GM23338 (cell line): Measurements from ENCODE around the gene JAKMIP3. TPM values are rescaled to one million over a fixed set of nuclear protein-coding genes. Genes with fewer than 3 reads are reported as not detected.

Experiments
- ATAC-seq: fragments of 200-7000 bp; cut with Tn5 transposase; 3 replicates; pipeline ENCODE4 v1.9.1; 2020
- DNase-seq: peaks from one replicate; pipeline ENCODE4 v3.0.0-alpha.2; 2015; ENCODE audit warnings: low spot score
- H2AFZ ChIP-seq: fragments of 200-600 bp; sonication (generic); 2 replicates; pipeline ENCODE4 v1.8.0; 2016; ENCODE audit warnings: antibody characterized with exemption, mild to moderate bottlenecking, moderate library complexity
- H3F3A ChIP-seq: fragments of 200-600 bp; sonication (generic); replicated peaks from 2 replicates; pipeline ENCODE4 v1.8.0; 2017; ENCODE audit warnings: antibody characterized with exemption, mixed run types, low read depth
- H3K27ac ChIP-seq: fragments of 200-600 bp; sonication (generic); 2 replicates; pipeline ENCODE4 v1.6.1; 2016; ENCODE audit warnings: low read depth
- H3K27me3 ChIP-seq: fragments of 200-600 bp; sonication (generic); 2 replicates; pipeline ENCODE4 v1.8.0; 2016; ENCODE audit warnings: mild to moderate bottlenecking, mixed run types, moderate library complexity; ENCODE audit not compliant: insufficient read depth
- H3K36me3 ChIP-seq: fragments of 200-600 bp; sonication (generic); 2 replicates; pipeline ENCODE4 v1.8.0; 2016; ENCODE audit warnings: mild to moderate bottlenecking; ENCODE audit not compliant: insufficient read depth
- H3K4me1 ChIP-seq: fragments of 200-600 bp; sonication (generic); 2 replicates; pipeline ENCODE4 v1.8.0; 2016; ENCODE audit warnings: mild to moderate bottlenecking, moderate library complexity; ENCODE audit not compliant: insufficient read depth
- H3K4me2 ChIP-seq: fragments of 200-600 bp; sonication (generic); 2 replicates; pipeline ENCODE4 v1.7.1; 2017; ENCODE audit warnings: mixed run types
- H3K4me3 ChIP-seq: fragments of 200-600 bp; sonication (generic); 2 replicates; pipeline ENCODE4 v1.6.1; 2016; ENCODE audit warnings: mixed run types
- H3K79me2 ChIP-seq: fragments of 200-600 bp; sonication (generic); replicated peaks from 2 replicates; pipeline ENCODE4 v1.8.0; 2017; ENCODE audit warnings: mild to moderate bottlenecking; ENCODE audit not compliant: insufficient read depth
- H3K9me2 ChIP-seq: fragments of 200-600 bp; sonication (generic); 2 replicates; pipeline ENCODE4 v1.8.0; 2017; ENCODE audit not compliant: insufficient read depth
- H4K20me1 ChIP-seq: fragments of 200-600 bp; sonication (generic); replicated peaks from 2 replicates; pipeline ENCODE4 v1.8.0; 2017; ENCODE audit warnings: mild to moderate bottlenecking; ENCODE audit not compliant: insufficient read depth
- H3K27ac Mint-ChIP-seq: 2 replicates; pipeline ENCODE4 v1.8.0; 2020; ENCODE audit warnings: inconsistent platforms, mild to moderate bottlenecking, moderate library complexity, mixed read lengths
- H3K27me3 Mint-ChIP-seq: 3 replicates; pipeline ENCODE4 v1.8.0; 2022; ENCODE audit warnings: low read depth, mild to moderate bottlenecking, moderate library complexity, mixed read lengths, inconsistent platforms; ENCODE audit not compliant: insufficient read depth, poor library complexity
- H3K36me3 Mint-ChIP-seq: 3 replicates; pipeline ENCODE4 v1.8.0; 2021; ENCODE audit warnings: low read depth, mild to moderate bottlenecking, inconsistent platforms, moderate library complexity, mixed read lengths
- H3K4me1 Mint-ChIP-seq: 3 replicates; pipeline ENCODE4 v1.8.0; 2020; ENCODE audit warnings: mild to moderate bottlenecking, inconsistent platforms, mixed read lengths
- H3K4me3 Mint-ChIP-seq: 3 replicates; pipeline ENCODE4 v1.8.0; 2021; ENCODE audit warnings: moderate library complexity, mild to moderate bottlenecking, inconsistent platforms, mixed read lengths
- H3K9me3 Mint-ChIP-seq: 3 replicates; pipeline ENCODE4 v1.8.0; 2020; ENCODE audit warnings: moderate library complexity, mild to moderate bottlenecking, inconsistent platforms, mixed read lengths
- CREB1 ChIP-seq: fragments of 250-450 bp; sonication (Bioruptor Pico); IDR thresholded peaks from 2 replicates; pipeline ENCODE4 v1.5.0; 2020; ENCODE audit warnings: low read depth, mild to moderate bottlenecking, moderate library complexity
- EZH2 ChIP-seq: fragments of 200-600 bp; sonication (generic); IDR thresholded peaks from one replicate; pipeline ENCODE4 v1.8.0; 2017; ENCODE audit warnings: antibody characterized with exemption, mild to moderate bottlenecking, low read depth; ENCODE audit not compliant: unreplicated experiment
- EZH2phosphoT487 ChIP-seq: fragments of 200-600 bp; sonication (generic); IDR thresholded peaks from one replicate; pipeline ENCODE4 v1.8.1; 2018; ENCODE audit warnings: antibody characterized with exemption; ENCODE audit not compliant: unreplicated experiment
- JUNB ChIP-seq: IDR thresholded peaks from one replicate; pipeline ENCODE4 v1.6.1; 2016; ENCODE audit warnings: antibody characterized with exemption; ENCODE audit not compliant: unreplicated experiment
- NANOG ChIP-seq: IDR thresholded peaks from 2 replicates; pipeline ENCODE4 v1.6.1; 2016; ENCODE audit warnings: antibody characterized with exemption, borderline replicate concordance
- POLR2AphosphoS5 ChIP-seq: IDR thresholded peaks from 2 replicates; pipeline ENCODE4 v1.6.1; 2016; ENCODE audit warnings: antibody characterized with exemption, low read depth
- STAT1 ChIP-seq: IDR thresholded peaks from one replicate; pipeline ENCODE4 v1.6.1; 2016; ENCODE audit warnings: antibody characterized with exemption; ENCODE audit not compliant: unreplicated experiment
- ZNF114 ChIP-seq: fragments of 250-450 bp; sonication (Bioruptor Pico); IDR thresholded peaks from 2 replicates; pipeline ENCODE4 v1.5.0; 2020; ENCODE audit warnings: mild to moderate bottlenecking, moderate library complexity
- ZNF331 ChIP-seq: fragments of 250-450 bp; sonication (Bioruptor Pico); IDR thresholded peaks from 2 replicates; pipeline ENCODE4 v1.5.0; 2020; ENCODE audit warnings: low read depth, mild to moderate bottlenecking, moderate library complexity
- ZNF462 ChIP-seq: fragments of 250-450 bp; sonication (Bioruptor Pico); IDR thresholded peaks from 2 replicates; pipeline ENCODE4 v1.5.0; 2020; ENCODE audit warnings: mild to moderate bottlenecking, moderate library complexity
- polyA plus RNA-seq: library from polyadenylated mRNA; unstranded; fragments of >200 nt; fragmentation: Nextera tagmentation; extraction: Ambion mirVana; gene quantifications from 2 replicates; pipeline ENCODE4 v1.2.1, GENCODE V29; 2016
- total RNA-seq: library from RNA; depleted of rRNA; stranded (reverse); fragments of >200 nt; shearing (Covaris generic); gene quantifications from 2 replicates; pipeline ENCODE4 v1.2.3, GENCODE V29; 2014
- TF ChIP-seq, protein P1 (sequence below): IDR thresholded peaks from one replicate; pipeline ENCODE4 v1.6.1; 2018; ENCODE audit warnings: antibody characterized with exemption; ENCODE audit not compliant: unreplicated experiment
- TF ChIP-seq, protein P2 (sequence below), 2 experiments: fragments of 200-600 bp in 1 of 2; sonication (generic) in 1 of 2; conservative IDR thresholded peaks; 2 replicates each; pipeline versions ENCODE4 v1.5.1 to v1.6.1; 2016 to 2017; ENCODE audit warnings: antibody characterized with exemption in 2 of 2, low read depth in 2 of 2, mild to moderate bottlenecking in 2 of 2, moderate library complexity in 1 of 2
- TF ChIP-seq, protein P3 (sequence below): IDR thresholded peaks from 2 replicates; pipeline ENCODE4 v1.6.1; 2016; ENCODE audit warnings: antibody characterized with exemption

Gene JAKMIP3
- total and polyA plus RNA-seq, 2 experiments from 2014 or later = 0.87 to 1.2 TPM

GRCh38 chr10:132104471-132105301 lies 38.9 kb downstream of the JAKMIP3 start:
- Histone ChIP-seq H3K9me2 (no peaks in the 10 kb centered on the region), H3K36me3 (no peaks in the 10 kb centered on the region), H3K79me2 (no peaks in the 10 kb centered on the region), H2AFZ (no peak overlapping the region), H3K4me2 (no peak overlapping the region), H3K4me1 (no peaks in the 10 kb centered on the region), H4K20me1 (no peaks in the 10 kb centered on the region), H3K27me3 (no peaks in the 10 kb centered on the region), H3F3A (no peaks in the 10 kb centered on the region), H3K27ac (no peak overlapping the region), H3K4me3 (no peak overlapping the region)
- H3K36me3 Mint-ChIP-seq = no peaks in the 10 kb centered on the region
- DNase-seq (no peak), ATAC-seq (no peak)
- no peaks in the 10 kb centered on the region for H3K9me3 Mint-ChIP-seq
- H3K27ac Mint-ChIP-seq = no peak overlapping the region
- H3K4me3 Mint-ChIP-seq = no peak overlapping the region
- TF ChIP-seq, protein P1, sequence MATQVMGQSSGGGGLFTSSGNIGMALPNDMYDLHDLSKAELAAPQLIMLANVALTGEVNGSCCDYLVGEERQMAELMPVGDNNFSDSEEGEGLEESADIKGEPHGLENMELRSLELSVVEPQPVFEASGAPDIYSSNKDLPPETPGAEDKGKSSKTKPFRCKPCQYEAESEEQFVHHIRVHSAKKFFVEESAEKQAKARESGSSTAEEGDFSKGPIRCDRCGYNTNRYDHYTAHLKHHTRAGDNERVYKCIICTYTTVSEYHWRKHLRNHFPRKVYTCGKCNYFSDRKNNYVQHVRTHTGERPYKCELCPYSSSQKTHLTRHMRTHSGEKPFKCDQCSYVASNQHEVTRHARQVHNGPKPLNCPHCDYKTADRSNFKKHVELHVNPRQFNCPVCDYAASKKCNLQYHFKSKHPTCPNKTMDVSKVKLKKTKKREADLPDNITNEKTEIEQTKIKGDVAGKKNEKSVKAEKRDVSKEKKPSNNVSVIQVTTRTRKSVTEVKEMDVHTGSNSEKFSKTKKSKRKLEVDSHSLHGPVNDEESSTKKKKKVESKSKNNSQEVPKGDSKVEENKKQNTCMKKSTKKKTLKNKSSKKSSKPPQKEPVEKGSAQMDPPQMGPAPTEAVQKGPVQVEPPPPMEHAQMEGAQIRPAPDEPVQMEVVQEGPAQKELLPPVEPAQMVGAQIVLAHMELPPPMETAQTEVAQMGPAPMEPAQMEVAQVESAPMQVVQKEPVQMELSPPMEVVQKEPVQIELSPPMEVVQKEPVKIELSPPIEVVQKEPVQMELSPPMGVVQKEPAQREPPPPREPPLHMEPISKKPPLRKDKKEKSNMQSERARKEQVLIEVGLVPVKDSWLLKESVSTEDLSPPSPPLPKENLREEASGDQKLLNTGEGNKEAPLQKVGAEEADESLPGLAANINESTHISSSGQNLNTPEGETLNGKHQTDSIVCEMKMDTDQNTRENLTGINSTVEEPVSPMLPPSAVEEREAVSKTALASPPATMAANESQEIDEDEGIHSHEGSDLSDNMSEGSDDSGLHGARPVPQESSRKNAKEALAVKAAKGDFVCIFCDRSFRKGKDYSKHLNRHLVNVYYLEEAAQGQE = no peak
- TF ChIP-seq NANOG (no peak), ZNF331 (CRISPR knock-in tag) (no peak), EZH2 (no peak), ZNF462 (CRISPR knock-in tag) (no peak), CREB1 (no peak), ZNF114 (CRISPR knock-in tag) (no peak), JUNB (no peak), EZH2phosphoT487 (no peak), STAT1 (no peak), POLR2AphosphoS5 (no peak)
- TF ChIP-seq, protein P2, sequence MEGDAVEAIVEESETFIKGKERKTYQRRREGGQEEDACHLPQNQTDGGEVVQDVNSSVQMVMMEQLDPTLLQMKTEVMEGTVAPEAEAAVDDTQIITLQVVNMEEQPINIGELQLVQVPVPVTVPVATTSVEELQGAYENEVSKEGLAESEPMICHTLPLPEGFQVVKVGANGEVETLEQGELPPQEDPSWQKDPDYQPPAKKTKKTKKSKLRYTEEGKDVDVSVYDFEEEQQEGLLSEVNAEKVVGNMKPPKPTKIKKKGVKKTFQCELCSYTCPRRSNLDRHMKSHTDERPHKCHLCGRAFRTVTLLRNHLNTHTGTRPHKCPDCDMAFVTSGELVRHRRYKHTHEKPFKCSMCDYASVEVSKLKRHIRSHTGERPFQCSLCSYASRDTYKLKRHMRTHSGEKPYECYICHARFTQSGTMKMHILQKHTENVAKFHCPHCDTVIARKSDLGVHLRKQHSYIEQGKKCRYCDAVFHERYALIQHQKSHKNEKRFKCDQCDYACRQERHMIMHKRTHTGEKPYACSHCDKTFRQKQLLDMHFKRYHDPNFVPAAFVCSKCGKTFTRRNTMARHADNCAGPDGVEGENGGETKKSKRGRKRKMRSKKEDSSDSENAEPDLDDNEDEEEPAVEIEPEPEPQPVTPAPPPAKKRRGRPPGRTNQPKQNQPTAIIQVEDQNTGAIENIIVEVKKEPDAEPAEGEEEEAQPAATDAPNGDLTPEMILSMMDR (conservative IDR thresholded peaks at IDR 0.05; ENCODE audit: low read depth in 2 of 2) = no peak
- TF ChIP-seq, protein P3, sequence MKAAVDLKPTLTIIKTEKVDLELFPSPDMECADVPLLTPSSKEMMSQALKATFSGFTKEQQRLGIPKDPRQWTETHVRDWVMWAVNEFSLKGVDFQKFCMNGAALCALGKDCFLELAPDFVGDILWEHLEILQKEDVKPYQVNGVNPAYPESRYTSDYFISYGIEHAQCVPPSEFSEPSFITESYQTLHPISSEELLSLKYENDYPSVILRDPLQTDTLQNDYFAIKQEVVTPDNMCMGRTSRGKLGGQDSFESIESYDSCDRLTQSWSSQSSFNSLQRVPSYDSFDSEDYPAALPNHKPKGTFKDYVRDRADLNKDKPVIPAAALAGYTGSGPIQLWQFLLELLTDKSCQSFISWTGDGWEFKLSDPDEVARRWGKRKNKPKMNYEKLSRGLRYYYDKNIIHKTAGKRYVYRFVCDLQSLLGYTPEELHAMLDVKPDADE = no peak
- H3K4me1 Mint-ChIP-seq = no peaks in the 10 kb centered on the region
- H3K27me3 Mint-ChIP-seq = peaks cover 6% of the 10 kb centered on the region
